Esophagus squamous epithelium (tissue), 5 donors: ENCODE data around the gene MYO15A. TPM values are rescaled to one million over a fixed set of nuclear protein-coding genes. Genes with fewer than 3 reads are reported as not detected.

Experiments
- DNase-seq: peaks from one replicate; lab custom pipeline; 2025; lab: John Stamatoyannopoulos, UW
- H3K27ac ChIP-seq, 4 donors: fragments of 200-600 bp; sonication (generic); one replicate each; pipeline ENCODE4 v1.5.1; 2016 to 2019; ENCODE audit warnings: mild to moderate bottlenecking in 1 of 4
- H3K27me3 ChIP-seq, 4 donors: fragments of 200-600 bp; sonication (generic); 1 replicate in 3 of 4; 2 replicates in 1 of 4; pipeline versions ENCODE4 v1.5.1 to v1.6.0; 2017 to 2021; ENCODE audit warnings: antibody characterized with exemption in 1 of 4
- H3K36me3 ChIP-seq, 3 donors: fragments of 200-600 bp; sonication (generic); one replicate each; pipeline ENCODE4 v1.5.1; 2016 to 2019
- H3K4me1 ChIP-seq, 3 donors: fragments of 200-600 bp; sonication (generic); one replicate each; pipeline ENCODE4 v1.5.1; 2017 to 2019
- H3K4me3 ChIP-seq, 4 donors: fragments of 200-600 bp; sonication (generic); 1 replicate in 3 of 4; 2 replicates in 1 of 4; pipeline ENCODE4 v1.5.1; 2016 to 2019; ENCODE audit warnings: mild to moderate bottlenecking in 2 of 4, moderate library complexity in 1 of 4
- H3K9me3 ChIP-seq, 3 donors: fragments of 200-600 bp; sonication (generic); one replicate each; pipeline ENCODE4 v1.5.1; 2016 to 2019
- POLR2A ChIP-seq, 4 donors: fragments of 450-650 bp; IDR thresholded peaks; one replicate each; pipeline ENCODE4 v1.6.1; 2017; ENCODE audit warnings: antibody characterized with exemption in 4 of 4, mild to moderate bottlenecking in 4 of 4, moderate library complexity in 3 of 4
- WGBS, 2 donors: methylation state at CpG; one replicate each; pipeline ENCODE4 v1.1.5; 2018; 5-methylcytosine and 5-hydroxymethylcytosine counted together
- intact Hi-C: fragments of 100-400 bp; cut with DNase I; formaldehyde crosslinking; loops from one replicate; pipeline ENCODE4 v1.15.0; 2022
- total RNA-seq, 4 donors: library from RNA; depleted of rRNA; stranded (reverse); fragments of >200 nt; gene quantifications; one replicate each; pipeline ENCODE4 v1.1.0, GENCODE V29; 2016
- TF ChIP-seq, protein P1 (sequence below), 6 experiments: fragments of 450-650 bp in 4 of 6; fragments of 200-600 bp in 2 of 6; sonication (generic) in 2 of 6; IDR thresholded peaks; one replicate each; pipeline ENCODE4 v1.5.1; 2016 to 2019; ENCODE audit warnings: antibody characterized with exemption in 6 of 6, mild to moderate bottlenecking in 4 of 6, moderate library complexity in 4 of 6
- donor health status: DM: yes; HTN: yes; CAD: no.

The MYO15A gene
- total RNA-seq, 4 donors from 2014 or later, result 0.18 to 1.7 (median 0.30) TPM; not detected in 1

DNA sequence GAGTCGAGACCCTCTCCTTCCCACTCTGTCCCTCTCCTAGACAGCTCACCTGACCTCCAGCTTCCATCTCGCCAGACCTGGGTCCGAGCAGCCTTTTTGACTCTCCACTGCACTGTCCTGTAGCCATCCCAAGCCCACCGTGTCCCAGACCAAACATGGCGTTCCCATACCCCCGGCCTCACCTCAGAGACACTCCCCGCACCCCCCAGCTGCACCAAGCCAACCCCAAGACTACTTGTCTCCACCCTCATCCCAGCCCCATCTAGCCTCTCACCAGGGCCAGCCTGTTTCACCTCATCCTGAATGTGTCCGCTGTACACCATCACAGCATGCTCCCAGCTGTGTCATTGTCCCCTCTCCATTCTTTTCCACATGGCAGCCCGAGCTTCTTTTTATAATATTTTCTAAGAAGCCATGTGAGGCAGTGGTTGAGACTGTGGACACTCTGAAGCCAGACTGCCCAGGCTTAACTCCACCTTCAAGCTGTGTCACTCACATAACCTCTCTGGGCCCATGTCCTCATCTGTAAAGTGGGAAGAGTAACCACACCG, 1.5 kb downstream of the MYO15A start:
- intact Hi-C loops, result no loop called here
- Histone ChIP-seq H3K4me3 (no peak overlapping the region), H3K27me3 (peaks cover 0 to 4% (median 0%) of the 10 kb centered on the region in 4 donors), H3K9me3 (no peaks in the 10 kb centered on the region), H3K36me3 (peaks cover 0 to 26% (median 12%) of the 10 kb centered on the region in 3 donors), H3K4me1 (no peaks in the 10 kb centered on the region), H3K27ac (no peak overlapping the region)
- no peak for TF ChIP-seq POLR2A (IDR thresholded peaks at IDR 0.05)
- TF ChIP-seq, protein P1, sequence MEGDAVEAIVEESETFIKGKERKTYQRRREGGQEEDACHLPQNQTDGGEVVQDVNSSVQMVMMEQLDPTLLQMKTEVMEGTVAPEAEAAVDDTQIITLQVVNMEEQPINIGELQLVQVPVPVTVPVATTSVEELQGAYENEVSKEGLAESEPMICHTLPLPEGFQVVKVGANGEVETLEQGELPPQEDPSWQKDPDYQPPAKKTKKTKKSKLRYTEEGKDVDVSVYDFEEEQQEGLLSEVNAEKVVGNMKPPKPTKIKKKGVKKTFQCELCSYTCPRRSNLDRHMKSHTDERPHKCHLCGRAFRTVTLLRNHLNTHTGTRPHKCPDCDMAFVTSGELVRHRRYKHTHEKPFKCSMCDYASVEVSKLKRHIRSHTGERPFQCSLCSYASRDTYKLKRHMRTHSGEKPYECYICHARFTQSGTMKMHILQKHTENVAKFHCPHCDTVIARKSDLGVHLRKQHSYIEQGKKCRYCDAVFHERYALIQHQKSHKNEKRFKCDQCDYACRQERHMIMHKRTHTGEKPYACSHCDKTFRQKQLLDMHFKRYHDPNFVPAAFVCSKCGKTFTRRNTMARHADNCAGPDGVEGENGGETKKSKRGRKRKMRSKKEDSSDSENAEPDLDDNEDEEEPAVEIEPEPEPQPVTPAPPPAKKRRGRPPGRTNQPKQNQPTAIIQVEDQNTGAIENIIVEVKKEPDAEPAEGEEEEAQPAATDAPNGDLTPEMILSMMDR (IDR thresholded peaks at IDR 0.05), result no peak
- 75 to 76% methylated on average over 9 to 10 of the region's 10 CpGs for WGBS, 2 donors
- no peak for DNase-seq

DNA sequence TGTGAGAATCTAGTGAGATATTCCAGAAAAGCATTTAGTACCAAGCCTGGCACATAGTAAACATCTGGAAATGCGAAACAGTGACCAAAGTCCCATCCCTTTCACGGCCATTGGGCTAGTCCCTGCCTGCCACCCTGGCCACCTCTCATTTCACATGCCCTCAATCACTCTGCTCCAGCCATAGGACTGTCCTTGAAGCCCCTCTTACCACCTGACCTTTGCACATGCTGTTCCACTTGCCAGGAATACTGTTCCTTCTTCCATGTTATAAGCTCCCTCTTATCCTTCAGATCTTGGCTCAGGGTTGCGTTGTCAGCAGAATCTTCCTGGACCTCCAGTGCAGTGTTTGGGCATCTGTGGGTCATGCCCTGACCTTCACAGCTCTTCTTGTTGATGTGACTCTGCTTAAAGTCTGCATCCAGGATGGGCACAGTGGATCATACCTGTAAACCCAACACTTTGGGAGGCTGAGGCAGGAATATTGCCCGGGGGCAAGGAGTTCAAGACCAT, 2.1 kb downstream of the MYO15A start:
- peaks cover 0 to 4% (median 0%) of the 10 kb centered on the region in 4 donors for H3K27me3 ChIP-seq
- H3K4me3 ChIP-seq, result no peak overlapping the region
- intact Hi-C loops, result no loop called here
- 83 to 84% methylated on average over 3 of the region's 4 CpGs for WGBS, 2 donors
- H3K9me3 ChIP-seq, result no peaks in the 10 kb centered on the region
- H3K4me1 ChIP-seq, result no peaks in the 10 kb centered on the region
- TF ChIP-seq POLR2A (IDR thresholded peaks at IDR 0.05), result no peak
- TF ChIP-seq, protein P1 (IDR thresholded peaks at IDR 0.05), result no peak
- H3K27ac ChIP-seq, result no peak overlapping the region
- H3K36me3 ChIP-seq, result peaks cover 0 to 19% (median 12%) of the 10 kb centered on the region in 3 donors
- no peak for DNase-seq

DNA sequence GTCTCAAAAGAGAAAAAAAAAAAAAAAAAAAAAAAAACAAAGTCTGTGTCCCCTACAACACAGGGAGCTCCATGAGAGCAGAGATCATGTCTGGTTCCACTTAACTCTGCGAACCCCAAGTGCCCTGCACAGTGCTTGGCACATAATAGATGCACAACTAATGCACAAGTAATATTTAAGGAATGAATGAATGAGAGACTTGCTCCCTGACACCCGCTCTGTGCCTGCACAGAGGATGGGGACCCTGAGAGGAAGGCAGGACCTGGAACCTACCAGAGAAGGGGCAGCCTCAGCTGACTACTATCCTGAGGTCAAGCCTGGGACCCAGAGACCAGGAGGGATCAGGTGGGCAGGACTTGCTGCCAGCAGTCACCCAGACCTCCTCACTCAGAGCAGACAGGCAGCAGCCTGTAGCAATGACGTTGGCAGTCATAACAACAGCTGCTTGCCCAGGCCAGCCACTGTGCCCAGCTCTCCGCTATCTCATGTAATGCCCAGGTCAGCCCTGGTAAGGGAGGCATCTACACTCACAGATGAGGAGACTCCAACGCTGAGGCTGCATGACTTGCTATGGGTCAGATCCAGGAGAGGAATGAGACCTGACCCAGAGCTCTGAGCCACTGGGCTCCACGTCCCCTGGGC, 2.9 kb downstream of the MYO15A start:
- intact Hi-C loops, result no loop called here
- TF ChIP-seq, protein P1 (IDR thresholded peaks at IDR 0.05), result no peak
- TF ChIP-seq POLR2A (IDR thresholded peaks at IDR 0.05), result no peak
- 58 to 67% methylated on average over 4 to 5 of the region's 6 CpGs for WGBS, 2 donors

DNA sequence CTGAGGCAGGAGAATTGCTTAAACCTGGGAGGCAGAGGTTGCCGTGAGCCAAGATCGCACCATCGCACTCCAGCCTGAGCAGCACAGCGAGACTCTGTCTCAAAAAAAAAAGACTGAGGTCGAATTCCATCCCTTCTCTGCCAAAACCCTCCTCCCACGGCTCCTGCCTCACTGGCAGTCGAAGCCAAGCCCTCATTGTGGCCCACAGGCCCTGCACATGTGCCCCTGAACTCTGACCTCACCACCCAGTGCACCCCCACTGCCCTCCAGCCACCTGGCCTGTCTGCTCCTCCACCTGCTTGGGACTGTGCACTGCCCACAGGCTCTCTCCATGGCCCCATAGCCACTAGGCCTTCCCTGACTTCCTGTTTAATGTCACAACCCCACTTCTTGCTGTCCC, 7.0 kb downstream of the MYO15A start:
- Histone ChIP-seq H3K4me3 (no peak overlapping the region), H3K4me1 (no peaks in the 10 kb centered on the region), H3K27me3 (peaks cover 0 to 4% (median 0%) of the 10 kb centered on the region in 4 donors), H3K9me3 (no peaks in the 10 kb centered on the region), H3K36me3 (no peaks in the 10 kb centered on the region), H3K27ac (no peak overlapping the region)
- intact Hi-C loops, result no loop called here
- WGBS, 2 donors, result 67% methylated on average over 7 of the region's 7 CpGs; no CpG with 5 or more reads in 1 of the 2 donors
- no peak for DNase-seq
- TF ChIP-seq, protein P1 (IDR thresholded peaks at IDR 0.05), result no peak
- TF ChIP-seq POLR2A (IDR thresholded peaks at IDR 0.05), result no peak

More for the DNA sequence above, 2.9 kb downstream of the MYO15A start:
- Histone ChIP-seq H3K36me3 (peaks cover 0 to 11% (median 7%) of the 10 kb centered on the region in 3 donors), H3K27ac (no peak overlapping the region), H3K4me1 (no peaks in the 10 kb centered on the region), H3K27me3 (peaks cover 0 to 4% (median 0%) of the 10 kb centered on the region in 4 donors), H3K4me3 (no peak overlapping the region), H3K9me3 (no peaks in the 10 kb centered on the region)
- no peak for DNase-seq

DNA sequence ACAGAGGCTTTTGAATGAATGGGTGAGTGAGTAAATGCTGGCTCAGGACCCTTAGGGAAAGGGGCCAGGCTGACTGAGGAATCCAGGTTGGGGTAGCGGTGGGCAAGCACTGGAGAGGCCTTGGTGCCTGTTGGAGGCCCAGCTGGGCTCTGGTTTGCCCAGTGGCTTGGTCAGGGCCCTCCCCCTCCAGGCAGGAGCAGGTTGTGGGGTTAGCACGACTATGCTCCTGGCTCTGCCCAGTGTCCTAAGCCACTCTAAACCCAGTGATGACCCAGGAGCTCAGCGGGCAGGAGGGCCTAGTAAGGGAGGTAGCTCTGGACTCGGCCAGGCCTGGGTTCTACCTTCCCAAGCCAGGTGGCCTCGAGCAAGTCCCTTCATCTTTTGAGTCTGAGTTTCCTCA, 7.5 kb downstream of the MYO15A start:
- no peak for DNase-seq
- 84 to 100% methylated on average over 2 to 5 of the region's 5 CpGs for WGBS, 2 donors
- no peak overlapping the region for H3K4me3 ChIP-seq
- no peaks in the 10 kb centered on the region for H3K9me3 ChIP-seq
- intact Hi-C loops, result no loop called here
- peaks cover 0 to 4% (median 0%) of the 10 kb centered on the region in 4 donors for H3K27me3 ChIP-seq
- H3K4me1 ChIP-seq, result no peaks in the 10 kb centered on the region
- no peak overlapping the region for H3K27ac ChIP-seq
- H3K36me3 ChIP-seq, result no peaks in the 10 kb centered on the region
- TF ChIP-seq POLR2A (IDR thresholded peaks at IDR 0.05), result no peak
- TF ChIP-seq, protein P1 (IDR thresholded peaks at IDR 0.05), result no peak
